Left lung (tissue), 10 donors: Measurements from ENCODE around the gene RPL23. TPM values are rescaled to one million over a fixed set of nuclear protein-coding genes. Genes with fewer than 3 reads are reported as not detected.

Experiments used
- ATAC-seq: fragments of 200-7000 bp; cut with Tn5 transposase; one replicate; pipeline ENCODE4 v1.9.1; 2020; ENCODE audit warnings: moderate library complexity
- DNase-seq, 4 donors: peaks; one replicate each; pipeline ENCODE4 v3.0.0-alpha.2; 2013 to 2020
- H3K27ac ChIP-seq, 2 donors: fragments of 200-600 bp; sonication (generic) in 1 of 2; one replicate each; pipeline versions ENCODE4 v1.5.0 to v1.8.0; 2020 to 2021
- H3K27me3 ChIP-seq, 2 donors: fragments of 200-600 bp; sonication (generic) in 1 of 2; one replicate each; pipeline versions ENCODE4 v1.5.0 to v1.8.0; 2020 to 2021
- H3K36me3 ChIP-seq, 2 donors: fragments of 200-600 bp; sonication (generic) in 1 of 2; one replicate each; pipeline versions ENCODE4 v1.5.0 to v1.8.0; 2020 to 2021
- H3K4me1 ChIP-seq, 2 donors: fragments of 200-600 bp; one replicate each; pipeline ENCODE4 v1.8.0; 2021
- H3K4me3 ChIP-seq, 2 donors: fragments of 200-600 bp; sonication (generic) in 1 of 2; one replicate each; pipeline versions ENCODE4 v1.5.0 to v1.8.0; 2020 to 2021; ENCODE audit warnings: mild to moderate bottlenecking in 1 of 2
- H3K9me3 ChIP-seq, 2 donors: fragments of 200-600 bp; sonication (generic) in 1 of 2; one replicate each; pipeline versions ENCODE4 v1.5.0 to v1.8.0; 2020 to 2021
- CTCF ChIP-seq, 2 donors: fragments of 200-600 bp; sonication (generic) in 1 of 2; IDR thresholded peaks; one replicate each; pipeline versions ENCODE4 v1.5.0 to v1.8.0; 2021; ENCODE audit warnings: antibody characterized with exemption in 2 of 2
- intact Hi-C, 2 donors: fragments of 100-400 bp; cut with DNase I; formaldehyde crosslinking; loops; one replicate each; pipeline versions ENCODE4 v1.11.2 to v1.14.2; 2022
- polyA plus RNA-seq, 6 donors: library from polyadenylated mRNA; unstranded; fragments of 120-200 nt; gene quantifications; one replicate each; pipeline ENCODE4 v1.2.1, GENCODE V29; 2013; ENCODE audit not compliant: insufficient read length in 6 of 6
- total RNA-seq, 2 donors: library from RNA; stranded (reverse); fragmentation: NEBNext Ultra II Directional; extraction: Animal tissue kit (Norgen Biotek cat#: 25700); gene quantifications; one replicate each; pipeline ENCODE4 v1.2.1, GENCODE V29; 2021
- donor health status: DM: no; HTN: yes; CAD: no.
- donor health status: DM: no; HTN: no; CAD: no.

Gene RPL23
- total and polyA plus RNA-seq, 8 donors: 1,144 to 3,076 (median 2,699) TPM

- peaks cover 54 to 71% of the 10 kb centered on the region in 2 donors for H3K4me1 ChIP-seq
- intact Hi-C loops: no loop called here
- peak overlapping the region; percentile 96 to 98 for H3K27ac ChIP-seq
Observed at GRCh38 chr17:38872027-38872511, 18.5 kb upstream of the RPL23 start.

GRCh38 chr17:38871247-38872015 is 17.9 kb upstream of the RPL23 start:
- DNase-seq (peak in 3 of 4 donors; percentile 54 to 88 (median 85)), ATAC-seq (peak; percentile 38)
- peak overlapping the region; percentile 96 to 98 for H3K27ac ChIP-seq
- no peaks in the 10 kb centered on the region for H3K9me3 ChIP-seq
- no peaks in the 10 kb centered on the region for H3K27me3 ChIP-seq
- H3K4me1 ChIP-seq: peaks cover 50 to 65% of the 10 kb centered on the region in 2 donors
- H3K4me3 ChIP-seq: peak overlapping the region; percentile 75 to 96
- no peak for TF ChIP-seq CTCF (IDR thresholded peaks at IDR 0.05)
- intact Hi-C loops: no loop called here
- no peaks in the 10 kb centered on the region for H3K36me3 ChIP-seq

More at GRCh38 chr17:38872027-38872511, 18.5 kb upstream of the RPL23 start:
- DNase-seq (no peak), ATAC-seq (no peak)
- H3K9me3 ChIP-seq: no peaks in the 10 kb centered on the region
- peaks cover 0 to 6% of the 10 kb centered on the region in 2 donors for H3K36me3 ChIP-seq
- H3K27me3 ChIP-seq: no peaks in the 10 kb centered on the region
- no peak for TF ChIP-seq CTCF (IDR thresholded peaks at IDR 0.05)
- peak overlapping the region; percentile 75 to 96 for H3K4me3 ChIP-seq

DNA sequence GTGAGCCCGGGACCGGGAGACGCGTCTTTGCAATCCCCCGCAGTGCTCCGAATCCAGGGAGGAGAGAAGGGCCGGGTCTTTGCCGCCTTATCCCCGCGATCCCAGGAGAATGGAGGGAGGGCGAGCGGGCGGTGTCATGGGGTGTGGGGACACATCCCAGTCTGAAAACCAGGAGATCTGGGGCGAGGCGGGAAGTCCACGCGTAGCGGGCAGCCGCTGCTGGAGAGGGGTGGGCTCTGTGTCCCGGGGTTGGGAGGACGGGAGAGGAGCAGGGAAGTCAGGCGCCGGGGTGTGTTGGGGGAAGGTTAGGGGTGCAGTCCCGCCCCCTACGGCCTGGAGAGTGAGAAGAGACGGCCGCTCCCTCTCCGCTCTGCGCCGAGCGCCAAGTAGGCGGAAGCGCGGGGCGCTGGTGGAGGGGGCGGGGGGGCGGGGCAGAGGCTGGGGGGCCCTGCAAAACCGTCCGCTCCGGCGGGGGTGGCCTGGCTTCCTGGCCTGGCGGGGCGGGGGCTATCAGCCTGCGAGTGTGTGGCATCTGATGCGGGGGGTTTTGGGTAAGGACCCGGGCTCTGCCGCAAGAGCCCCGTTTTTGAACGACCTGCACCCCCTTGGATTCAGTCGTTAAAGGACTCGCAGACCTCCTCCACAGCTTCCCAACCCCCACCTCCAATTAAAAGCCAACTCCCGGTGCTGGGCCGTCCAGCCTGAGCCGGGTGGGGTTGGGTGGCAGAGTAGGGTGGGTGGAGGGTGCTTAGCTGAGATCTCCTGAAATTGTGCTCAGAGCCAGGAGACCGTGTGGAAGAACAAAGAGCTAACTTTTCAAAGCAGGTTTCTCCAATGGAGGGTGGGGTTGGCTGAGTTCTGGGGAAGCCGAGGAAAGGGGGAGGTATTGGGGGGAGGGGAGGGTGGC is 17.0 kb upstream of the RPL23 start:
- TF ChIP-seq CTCF (IDR thresholded peaks at IDR 0.05): no peak
- H3K27me3 ChIP-seq: no peaks in the 10 kb centered on the region
- H3K9me3 ChIP-seq: no peaks in the 10 kb centered on the region
- H3K36me3 ChIP-seq: no peaks in the 10 kb centered on the region
- ATAC-seq (peak; percentile 72), DNase-seq (peak; percentile 59 to 93 (median 83))
- peaks cover 50 to 56% of the 10 kb centered on the region in 2 donors for H3K4me1 ChIP-seq
- intact Hi-C loops: no loop called here
- H3K4me3 ChIP-seq: peak overlapping the region; percentile 75 to 96
- peak overlapping the region; percentile 96 to 98 for H3K27ac ChIP-seq

- Histone ChIP-seq H3K27me3 (no peaks in the 10 kb centered on the region), H3K27ac (peak within 1 kb of the TSS; percentile 96 to 98), H3K4me1 (peaks cover 46 to 48% of the 10 kb centered on the region in 2 donors), H3K4me3 (peak within 1 kb of the TSS; percentile 75 to 96), H3K36me3 (no peaks in the 10 kb centered on the region), H3K9me3 (no peaks in the 10 kb centered on the region)
- ATAC-seq (peak; percentile 85), DNase-seq (peak; percentile 90 to 98 (median 94))
- TF ChIP-seq CTCF (IDR thresholded peaks at IDR 0.05): no peak
- intact Hi-C loops: no loop called here
Observed at GRCh38 chr17:38869526-38870258, 16.2 kb upstream of the RPL23 start, which contains the start of gene LASP1. Gene LASP1 (plus strand): TSS chr17:38870058. CDS start chr17:38870190, 132 bp downstream.
